Ishikawa (cell line): Measurements from ENCODE around the gene DOCK1.

Experiments used
- CEBPB ChIP-seq: IDR thresholded peaks from 2 replicates; pipeline ENCODE4 v1.6.1; 2012
- CREB1 ChIP-seq: IDR thresholded peaks from 2 replicates; pipeline ENCODE4 v1.6.1; 2012; ENCODE audit warnings: low read depth
- EGR1 ChIP-seq: IDR thresholded peaks from 2 replicates; pipeline ENCODE4 v1.6.1; 2012
- EP300 ChIP-seq: IDR thresholded peaks from 2 replicates; pipeline ENCODE4 v1.6.1; 2012; ENCODE audit warnings: borderline replicate concordance
- FOXM1 ChIP-seq: IDR thresholded peaks from 2 replicates; pipeline ENCODE4 v1.6.1; 2012; ENCODE audit warnings: low read depth, borderline replicate concordance
- MAX ChIP-seq: IDR thresholded peaks from 2 replicates; pipeline ENCODE4 v1.6.1; 2012
- NFIC ChIP-seq: IDR thresholded peaks from 2 replicates; pipeline ENCODE4 v1.6.1; 2012
- RAD21 ChIP-seq: IDR thresholded peaks from 2 replicates; pipeline ENCODE4 v1.6.1; 2012; ENCODE audit warnings: low read depth
- REST ChIP-seq: IDR thresholded peaks from 2 replicates; pipeline ENCODE4 v1.6.1; 2012; ENCODE audit warnings: low read depth, mild to moderate bottlenecking
- TAF1 ChIP-seq: IDR thresholded peaks from 2 replicates; pipeline ENCODE4 v1.6.1; 2012; ENCODE audit warnings: low read depth, mild to moderate bottlenecking
- TCF12 ChIP-seq: IDR thresholded peaks from 2 replicates; pipeline ENCODE4 v1.6.1; 2012; ENCODE audit warnings: low read depth
- TEAD4 ChIP-seq: IDR thresholded peaks from 2 replicates; pipeline ENCODE4 v1.6.1; 2012
- USF1 ChIP-seq: IDR thresholded peaks from 2 replicates; pipeline ENCODE4 v1.6.1; 2012
- YY1 ChIP-seq: IDR thresholded peaks from 2 replicates; pipeline ENCODE4 v1.6.1; 2012; ENCODE audit warnings: low read depth
- ZBTB7A ChIP-seq: IDR thresholded peaks from 2 replicates; pipeline ENCODE4 v1.6.1; 2012; ENCODE audit warnings: low read depth

DOCK1 gene

GRCh38 chr10:127034790-127035189 is 129.6 kb downstream of the DOCK1 start:
- no peak for TF ChIP-seq USF1
- no peak for TF ChIP-seq CEBPB
- TF ChIP-seq FOXM1, result no peak
- TF ChIP-seq RAD21, result no peak
- no peak for TF ChIP-seq REST
- TF ChIP-seq MAX, result no peak
- no peak for TF ChIP-seq NFIC
- TF ChIP-seq EGR1, result no peak
- TF ChIP-seq TCF12, result no peak
- TF ChIP-seq CREB1, result no peak
- TF ChIP-seq EP300, result no peak
- TF ChIP-seq ZBTB7A, result no peak

GRCh38 chr10:127035827-127036226 is 130.6 kb downstream of the DOCK1 start:
- TF ChIP-seq FOXM1 (no peak), ZBTB7A (no peak)

- no peak for TF ChIP-seq REST
- no peak for TF ChIP-seq TEAD4
- TF ChIP-seq USF1, result no peak
- TF ChIP-seq FOXM1, result no peak
- no peak for TF ChIP-seq NFIC
- TF ChIP-seq EP300, result no peak
- no peak for TF ChIP-seq CREB1
- no peak for TF ChIP-seq MAX
- TF ChIP-seq ZBTB7A, result no peak
- no peak for TF ChIP-seq EGR1
- TF ChIP-seq TAF1, result no peak
- TF ChIP-seq TCF12, result no peak
- no peak for TF ChIP-seq YY1
- no peak for TF ChIP-seq CEBPB
- no peak for TF ChIP-seq RAD21
These were observed 131.8 kb downstream of the DOCK1 start for GRCh38 chr10:127036987-127037386.

- TF ChIP-seq TEAD4, result no peak
- TF ChIP-seq FOXM1, result no peak
- no peak for TF ChIP-seq ZBTB7A
- no peak for TF ChIP-seq NFIC
- TF ChIP-seq CREB1, result no peak
- no peak for TF ChIP-seq TAF1
- no peak for TF ChIP-seq MAX
- no peak for TF ChIP-seq YY1
- TF ChIP-seq CEBPB, result no peak
These were observed 134.2 kb downstream of the DOCK1 start for GRCh38 chr10:127039435-127039834.

GRCh38 chr10:127040756-127041155 is 135.5 kb downstream of the DOCK1 start:
- TF ChIP-seq REST (no peak), TCF12 (no peak), USF1 (no peak), ZBTB7A (no peak), NFIC (no peak), EGR1 (no peak), MAX (no peak)
